H1 (cell line): Measurements from ENCODE around the gene MYO1D. TPM values are rescaled to one million over a fixed set of nuclear protein-coding genes. Genes with fewer than 3 reads are reported as not detected.
A peak's percentile ranks its signal among the peaks of the same experiment; 100 is the strongest.

Experiments
- CTCF ChIA-PET: fragments of 300-600 bp; sonication (Branson Sonifier 250); formaldehyde crosslinking; loops from one replicate; lab custom pipeline; 2021; ENCODE audit not compliant: partially characterized antibody; lab: Charles Lee
- POLR2A ChIA-PET: fragments of 300-600 bp; sonication (Branson Sonifier 250); formaldehyde crosslinking; loops from one replicate; lab custom pipeline; 2021; ENCODE audit warnings: inconsistent platforms; ENCODE audit not compliant: partially characterized antibody; lab: Charles Lee
- DNase-seq, 2 experiments: peaks; one replicate each; pipeline versions ENCODE4 v3.0.0 to v3.0.0-alpha.2; 2010 to 2022; ENCODE audit warnings: low spot score in 2 of 2, low read depth in 1 of 2, mixed read lengths in 1 of 2
- FAIRE-seq: peaks from 2 replicates; lab custom pipeline; 2011; peaks lifted over from hg19 to GRCh38; lab: Jason Lieb, UNC
- H2AFZ ChIP-seq: 2 replicates; pipeline ENCODE4 v1.8.1; 2012; ENCODE audit warnings: low read length, inconsistent platforms
- H2AK5ac ChIP-seq: 2 replicates; pipeline ENCODE4 v1.6.1; 2013; ENCODE audit warnings: low read depth, low read length
- H2BK120ac ChIP-seq: replicated peaks from 2 replicates; pipeline ENCODE3; 2013; ENCODE audit warnings: low read depth, low read length, inconsistent platforms
- H2BK12ac ChIP-seq: 2 replicates; pipeline ENCODE4 v1.6.1; 2013; ENCODE audit warnings: low read depth, low read length
- H2BK15ac ChIP-seq: 2 replicates; pipeline ENCODE4 v1.6.1; 2013; ENCODE audit warnings: low read length
- H2BK20ac ChIP-seq: 2 replicates; pipeline ENCODE4 v1.6.1; 2013; ENCODE audit warnings: low read length
- H2BK5ac ChIP-seq: 2 replicates; pipeline ENCODE4 v1.6.1; 2013; ENCODE audit warnings: low read depth, low read length
- H3K14ac ChIP-seq: 2 replicates; pipeline ENCODE4 v1.6.1; 2013; ENCODE audit warnings: inconsistent platforms; ENCODE audit not compliant: insufficient read length
- H3K18ac ChIP-seq: 2 replicates; pipeline ENCODE4 v1.6.1; 2013; ENCODE audit warnings: low read length; ENCODE audit errors: extremely low read depth
- H3K23ac ChIP-seq: 2 replicates; pipeline ENCODE4 v1.6.1; 2013; ENCODE audit warnings: inconsistent platforms; ENCODE audit not compliant: insufficient read length
- H3K23me2 ChIP-seq: 2 replicates; pipeline ENCODE4 v1.6.1; 2013; ENCODE audit warnings: low read depth, low read length
- H3K27ac ChIP-seq: 2 replicates; pipeline ENCODE4 v1.6.1; 2011; ENCODE audit warnings: low read depth, low read length, inconsistent platforms
- H3K27me3 ChIP-seq, 4 experiments: replicated peaks in 1 of 4; 1 replicate in 1 of 4; 2 replicates in 3 of 4; pipeline versions ENCODE4 v1.6.1 to v1.8.1; 2011 to 2013; ENCODE audit warnings: low read length in 3 of 4, mild to moderate bottlenecking in 3 of 4, inconsistent platforms in 2 of 4, mixed read lengths in 2 of 4, moderate library complexity in 1 of 4; ENCODE audit not compliant: control insufficient read depth in 3 of 4, insufficient read depth in 3 of 4; ENCODE audit errors: extremely low read depth in 1 of 4
- H3K36me3 ChIP-seq, 4 experiments: 2 replicates each; pipeline versions ENCODE4 v1.6.1 to v1.8.1; 2011 to 2013; ENCODE audit warnings: mild to moderate bottlenecking in 4 of 4, low read length in 3 of 4, moderate library complexity in 2 of 4, control low read depth in 1 of 4, inconsistent platforms in 1 of 4; ENCODE audit not compliant: insufficient read depth in 4 of 4, control insufficient read depth in 2 of 4
- H3K4ac ChIP-seq: replicated peaks from 2 replicates; pipeline ENCODE3; 2013; ENCODE audit warnings: low read length, low read depth, mixed read lengths, inconsistent platforms; ENCODE audit not compliant: insufficient read length
- H3K4me1 ChIP-seq, 4 experiments: replicated peaks in 1 of 4; 1 replicate in 1 of 4; 2 replicates in 3 of 4; pipeline versions ENCODE4 v1.6.1 to v1.8.1; 2011 to 2013; ENCODE audit warnings: low read length in 3 of 4, inconsistent platforms in 2 of 4, mixed read lengths in 1 of 4; ENCODE audit not compliant: insufficient read depth in 4 of 4, control insufficient read depth in 3 of 4
- H3K4me2 ChIP-seq, 2 experiments: 2 replicates each; pipeline versions ENCODE4 v1.6.1 to v1.8.1; 2011 to 2013; ENCODE audit warnings: low read depth in 2 of 2, low read length in 2 of 2, control low read depth in 1 of 2, inconsistent platforms in 1 of 2, mild to moderate bottlenecking in 1 of 2; ENCODE audit not compliant: insufficient read depth in 1 of 2
- H3K4me3 ChIP-seq, 4 experiments: fragments of 200-600, 300-600 bp in 1 of 4; sonication (generic), shearing (Covaris generic), sonication (Bioruptor Twin) in 1 of 4; 2 replicates each; pipeline versions ENCODE4 v1.5.1 to v1.8.1; 2011 to 2016; ENCODE audit warnings: low read length in 4 of 4, low read depth in 3 of 4, control low read depth in 2 of 4, inconsistent platforms in 2 of 4, mild to moderate bottlenecking in 2 of 4, mixed read lengths in 1 of 4, moderate library complexity in 1 of 4; ENCODE audit not compliant: insufficient read depth in 2 of 4; ENCODE audit errors: extremely low read depth in 1 of 4
- H3K56ac ChIP-seq: replicated peaks from 2 replicates; pipeline ENCODE3; 2013; ENCODE audit warnings: low read depth, mild to moderate bottlenecking, mixed read lengths, low read length, inconsistent platforms; ENCODE audit not compliant: insufficient read length
- H3K79me1 ChIP-seq: 2 replicates; pipeline ENCODE4 v1.6.1; 2013; ENCODE audit warnings: low read depth, low read length, control low read depth
- H3K79me2 ChIP-seq, 2 experiments: 2 replicates each; pipeline versions ENCODE4 v1.6.1 to v1.8.1; 2012 to 2013; ENCODE audit warnings: low read length in 2 of 2, mild to moderate bottlenecking in 2 of 2, inconsistent platforms in 1 of 2; ENCODE audit not compliant: insufficient read depth in 2 of 2, control insufficient read depth in 1 of 2
- H3K9ac ChIP-seq, 4 experiments: replicated peaks in 1 of 4; 1 replicate in 1 of 4; 2 replicates in 3 of 4; pipeline versions ENCODE4 v1.6.1 to v1.8.1; 2011 to 2013; ENCODE audit warnings: low read depth in 3 of 4, low read length in 3 of 4, control low read depth in 2 of 4, mild to moderate bottlenecking in 2 of 4, moderate library complexity in 2 of 4, inconsistent platforms in 1 of 4; ENCODE audit errors: extremely low read depth in 1 of 4
- H3K9me3 ChIP-seq, 2 experiments: 2 replicates each; pipeline versions ENCODE4 v1.6.1 to v1.8.1; 2012 to 2013; ENCODE audit warnings: mild to moderate bottlenecking in 2 of 2, moderate library complexity in 2 of 2, control low read depth in 1 of 2, inconsistent platforms in 1 of 2, low read depth in 1 of 2, low read length in 1 of 2, mixed read lengths in 1 of 2; ENCODE audit not compliant: insufficient read depth in 2 of 2
- H4K20me1 ChIP-seq, 2 experiments: replicated peaks in 1 of 2; 2 replicates each; pipeline versions ENCODE3 to v1.8.1; 2011 to 2013; ENCODE audit warnings: inconsistent platforms in 2 of 2, low read length in 2 of 2, mild to moderate bottlenecking in 1 of 2; ENCODE audit not compliant: insufficient read depth in 2 of 2, control insufficient read depth in 1 of 2
- H4K5ac ChIP-seq: 2 replicates; pipeline ENCODE4 v1.6.1; 2013; ENCODE audit warnings: low read length, low read depth, mixed read lengths, inconsistent platforms; ENCODE audit not compliant: insufficient read length
- H4K8ac ChIP-seq: 2 replicates; pipeline ENCODE4 v1.8.0; 2013; ENCODE audit warnings: mild to moderate bottlenecking, moderate library complexity, low read length, inconsistent platforms; ENCODE audit not compliant: insufficient read depth; ENCODE audit errors: extremely low read depth
- H4K91ac ChIP-seq: replicated peaks from 2 replicates; pipeline ENCODE3; 2013; ENCODE audit warnings: low read length, mixed read lengths, inconsistent platforms; ENCODE audit not compliant: insufficient read length
- BACH1 ChIP-seq: IDR thresholded peaks from 2 replicates; pipeline ENCODE4 v1.6.1; 2012; ENCODE audit warnings: low read length, improper control_type of control experiment
- BCL11A ChIP-seq, 2 experiments: IDR thresholded peaks; one replicate each; pipeline ENCODE4 v1.6.1; 2011; ENCODE audit warnings: low read depth in 2 of 2, low read length in 2 of 2, mild to moderate bottlenecking in 2 of 2
- CTCF ChIP-seq, 3 experiments: IDR thresholded peaks; 1 replicate in 2 of 3; 2 replicates in 1 of 3; pipeline versions ENCODE4 v1.5.1 to v1.6.1; 2011; ENCODE audit warnings: low read length in 3 of 3, mild to moderate bottlenecking in 3 of 3, inconsistent platforms in 2 of 3, low read depth in 1 of 3, moderate library complexity in 1 of 3; ENCODE audit not compliant: insufficient read depth in 1 of 3; ENCODE audit errors: control extremely low read depth in 1 of 3
- EP300 ChIP-seq, 2 experiments: IDR thresholded peaks; 1 replicate in 1 of 2; 2 replicates in 1 of 2; pipeline ENCODE4 v1.6.1; 2011 to 2012; ENCODE audit warnings: low read depth in 2 of 2, low read length in 2 of 2, mild to moderate bottlenecking in 2 of 2, borderline replicate concordance in 1 of 2, inconsistent platforms in 1 of 2, moderate library complexity in 1 of 2
- HDAC2 ChIP-seq, 2 experiments: fragments of 300-600 bp in 1 of 2; sonication (generic) in 1 of 2; IDR thresholded peaks; 2 replicates each; pipeline ENCODE4 v1.6.1; 2011 to 2012; ENCODE audit warnings: low read depth in 2 of 2, low read length in 2 of 2, mild to moderate bottlenecking in 2 of 2, moderate library complexity in 2 of 2, borderline replicate concordance in 1 of 2, inconsistent platforms in 1 of 2
- MAFK ChIP-seq: IDR thresholded peaks from 2 replicates; pipeline ENCODE4 v1.6.1; 2012; ENCODE audit warnings: low read depth, mild to moderate bottlenecking, improper control_type of control experiment, low read length
- RAD21 ChIP-seq, 2 experiments: IDR thresholded peaks in 1 of 2; conservative IDR thresholded peaks in 1 of 2; 2 replicates each; pipeline ENCODE4 v1.6.1; 2011; ENCODE audit warnings: low read depth in 2 of 2, low read length in 2 of 2, improper control_type of control experiment in 1 of 2, inconsistent platforms in 1 of 2, mild to moderate bottlenecking in 1 of 2, moderate library complexity in 1 of 2
- WGBS, 2 experiments: shearing (Covaris generic) in 1 of 2; methylation state at CpG; one replicate each; pipeline versions ENCODE4 v1.1.6 to v1.1.7; 2013 to 2015; ENCODE audit warnings: low lambda C conversion rate in 2 of 2, mixed read lengths in 2 of 2, inconsistent platforms in 1 of 2, low coverage in 1 of 2, missing lambda C conversion rate in 1 of 2; ENCODE audit not compliant: insufficient replicate concordance in 2 of 2, insufficient coverage in 1 of 2, insufficient read length in 1 of 2; ENCODE audit errors: extremely low coverage in 1 of 2, missing lambda C conversion rate in 1 of 2; 5-methylcytosine and 5-hydroxymethylcytosine counted together
- polyA plus RNA-seq, 7 experiments: library from polyadenylated mRNA; depleted of rRNA in 3 of 7; stranded (reverse) in 5 of 7; unstranded in 2 of 7; fragments of >200 nt in 5 of 7; fragments of 200-250 nt in 2 of 7; gene quantifications; 1 replicate in 5 of 7; 2 replicates in 1 of 7; 4 replicates in 1 of 7; pipeline versions ENCODE4 v1.2.1 to v1.2.3, GENCODE V29; 2011 to 2013; ENCODE audit warnings: missing spikeins in 2 of 7, mixed read lengths in 2 of 7
- total RNA-seq: library from RNA; stranded (reverse); fragmentation: NEBNext Ultra II Directional; extraction: Animal tissue kit (Norgen Biotek cat#: 25700); gene quantifications from 2 replicates; pipeline ENCODE4 v1.2.1, GENCODE V29; 2021
- TF ChIP-seq, protein P1 (sequence below): IDR thresholded peaks from 2 replicates; pipeline ENCODE4 v1.6.1; 2012; ENCODE audit warnings: inconsistent platforms

MYO1D gene
- total and polyA plus RNA-seq, 2 of the 8 experiments (the other 6 are each of a cell fraction or from before 2014, with no cell fraction given) = 6.5 to 25.4 TPM

GRCh38 chr17:32488604-32489180, 388.2 kb downstream of the MYO1D start:
- DNase-seq = no peak
- peaks cover 3 to 13% of the 10 kb centered on the region in 2 experiments for H4K20me1 ChIP-seq
- ChIA-PET CTCF (interaction anchor here (0.8 to 2.6 kb wide), 6 partner anchors 9 to 42 kb away, joined by 3 to 8 read pairs (median 4); no protein-coding TSS in a partner anchor), POLR2A (interaction anchor here (3.9 to 5.4 kb wide), 2 partner anchors 30 to 44 kb away, joined by 15 to 35 read pairs; partner anchors contain the start of gene PSMD11)
- H2BK120ac ChIP-seq = no peak overlapping the region
- no peak overlapping the region for H3K9ac ChIP-seq
- no peak overlapping the region for H3K27ac ChIP-seq
- no peak overlapping the region for H3K23ac ChIP-seq
- peaks cover 2 to 40% (median 22%) of the 10 kb centered on the region in 4 experiments for H3K4me1 ChIP-seq
- no peak for FAIRE-seq
- H3K23me2 ChIP-seq = peaks cover 8% of the 10 kb centered on the region
- no peak overlapping the region for H4K5ac ChIP-seq
- peaks cover 12% of the 10 kb centered on the region for H3K79me1 ChIP-seq
- H4K91ac ChIP-seq = no peak overlapping the region
- no peaks in the 10 kb centered on the region for H3K9me3 ChIP-seq
- no peak overlapping the region for H2BK20ac ChIP-seq
- H2AK5ac ChIP-seq = no peak overlapping the region
- no peaks in the 10 kb centered on the region; a peak in 2 of 7 replicates for H3K27me3 ChIP-seq
- H2BK12ac ChIP-seq = no peak overlapping the region
- H3K14ac ChIP-seq = no peak overlapping the region
- H3K36me3 ChIP-seq = peaks cover 0 to 13% (median 4%) of the 10 kb centered on the region in 4 experiments; a peak in 3 of 8 replicates
- H2BK15ac ChIP-seq = no peak overlapping the region
- H3K4me2 ChIP-seq = peak overlapping the region; percentile 91 to 93; a peak in 3 of 4 replicates
- H3K4me3 ChIP-seq = peak overlapping the region in 1 of 4 experiments; percentile 74; a peak in 3 of 8 replicates
- peaks cover 0 to 27% of the 10 kb centered on the region in 2 experiments; a peak in 2 of 4 replicates for H3K79me2 ChIP-seq
- no peak overlapping the region for H3K18ac ChIP-seq
- no peak overlapping the region for H2BK5ac ChIP-seq
- H3K56ac ChIP-seq = no peak overlapping the region
- 91% methylated on average over 13 of the region's 13 CpGs; no CpG with 5 or more reads in 1 of the 2 experiments for WGBS, 2 experiments
- no peak overlapping the region for H3K4ac ChIP-seq
- H4K8ac ChIP-seq = no peak overlapping the region
- H2AFZ ChIP-seq = no peak overlapping the region
- TF ChIP-seq BCL11A (IDR thresholded peaks at IDR 0.05; ENCODE audit: low read depth in 2 of 2, low read length in 2 of 2) (no peak), MAFK (no peak), RAD21 (IDR thresholded peaks at IDR 0.05 in 1 of 2, conservative IDR thresholded peaks at IDR 0.05 in 1 of 2; ENCODE audit: low read depth in 2 of 2, low read length in 2 of 2) (no peak), EP300 (IDR thresholded peaks at IDR 0.05; ENCODE audit: borderline replicate concordance in 1 of 2, low read depth in 2 of 2, low read length in 2 of 2) (no peak), HDAC2 (IDR thresholded peaks at IDR 0.05; ENCODE audit: borderline replicate concordance in 1 of 2, low read depth in 2 of 2, low read length in 2 of 2) (no peak), CTCF (IDR thresholded peaks at IDR 0.05; ENCODE audit: control extremely low read depth in 1 of 3, insufficient read depth in 1 of 3, low read depth in 1 of 3, low read length in 3 of 3) (no peak), BACH1 (no peak)
- TF ChIP-seq, protein P1, sequence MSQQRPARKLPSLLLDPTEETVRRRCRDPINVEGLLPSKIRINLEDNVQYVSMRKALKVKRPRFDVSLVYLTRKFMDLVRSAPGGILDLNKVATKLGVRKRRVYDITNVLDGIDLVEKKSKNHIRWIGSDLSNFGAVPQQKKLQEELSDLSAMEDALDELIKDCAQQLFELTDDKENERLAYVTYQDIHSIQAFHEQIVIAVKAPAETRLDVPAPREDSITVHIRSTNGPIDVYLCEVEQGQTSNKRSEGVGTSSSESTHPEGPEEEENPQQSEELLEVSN = no peak
